EL (cell line): Measurements from ENCODE around the gene CELSR1.

Source experiments
- DNase-seq: peaks from one replicate; pipeline ENCODE4 v3.0.0-alpha.2; 2016

The CELSR1 gene

GRCh38 chr22:46391486-46392136 is 145.8 kb downstream of the CELSR1 start:
- no peak for DNase-seq

GRCh38 chr22:46390652-46391301 is 146.6 kb downstream of the CELSR1 start:
- DNase-seq = peak; percentile 67

- no peak for DNase-seq
Observed at GRCh38 chr22:46390105-46390651, 147.2 kb downstream of the CELSR1 start.

- no peak for DNase-seq
Observed at GRCh38 chr22:46389081-46389480, 148.3 kb downstream of the CELSR1 start.

GRCh38 chr22:46388647-46389046 is 148.8 kb downstream of the CELSR1 start:
- no peak for DNase-seq

- no peak for DNase-seq
Observed at GRCh38 chr22:46387748-46388147, 149.7 kb downstream of the CELSR1 start.

- DNase-seq = no peak
Observed at GRCh38 chr22:46386312-46386711, 151.1 kb downstream of the CELSR1 start.

- no peak for DNase-seq
Observed at GRCh38 chr22:46382524-46382923, 154.9 kb downstream of the CELSR1 start.

- DNase-seq = no peak
Observed at GRCh38 chr22:46381731-46382130, 155.7 kb downstream of the CELSR1 start.

- DNase-seq = peak; percentile 54
Observed at GRCh38 chr22:46381142-46381541, 156.3 kb downstream of the CELSR1 start.

GRCh38 chr22:46380581-46380980 is 156.8 kb downstream of the CELSR1 start:
- DNase-seq = no peak

GRCh38 chr22:46380069-46380468 is 157.4 kb downstream of the CELSR1 start:
- no peak for DNase-seq

GRCh38 chr22:46379066-46379930 is 158.1 kb downstream of the CELSR1 start:
- no peak for DNase-seq

- no peak for DNase-seq
Observed at GRCh38 chr22:46378426-46379065, 158.9 kb downstream of the CELSR1 start.

- peak; percentile 52 for DNase-seq
Observed at GRCh38 chr22:46377525-46378425, 159.6 kb downstream of the CELSR1 start.

- DNase-seq = no peak
Observed at GRCh38 chr22:46376908-46377524, 160.4 kb downstream of the CELSR1 start.

GRCh38 chr22:46376111-46376510 is 161.3 kb downstream of the CELSR1 start:
- DNase-seq = no peak

- no peak for DNase-seq
Observed at GRCh38 chr22:46374663-46375474, 162.6 kb downstream of the CELSR1 start.

GRCh38 chr22:46373921-46374662 is 163.3 kb downstream of the CELSR1 start:
- no peak for DNase-seq

GRCh38 chr22:46373159-46373558 is 164.3 kb downstream of the CELSR1 start:
- DNase-seq = no peak
